HL-60/S4 treated with retinoic acid at 250 ng/mL for 4 days and 3 days (cell line): ENCODE measurements around the gene MTMR3.
"Not testable (repeated sequence)": the region's sequence is repeated elsewhere in the genome, so short reads cannot be mapped to it uniquely, and the experiment has no call there.

Experiments used
- in situ Hi-C: fragments of 300-500 bp; cut with MboI; formaldehyde crosslinking; loops from 2 replicates; pipeline ENCODE4 v1.7.0; 2022; ENCODE audit warnings: low sequenced_read_pairs

MTMR3 gene

DNA sequence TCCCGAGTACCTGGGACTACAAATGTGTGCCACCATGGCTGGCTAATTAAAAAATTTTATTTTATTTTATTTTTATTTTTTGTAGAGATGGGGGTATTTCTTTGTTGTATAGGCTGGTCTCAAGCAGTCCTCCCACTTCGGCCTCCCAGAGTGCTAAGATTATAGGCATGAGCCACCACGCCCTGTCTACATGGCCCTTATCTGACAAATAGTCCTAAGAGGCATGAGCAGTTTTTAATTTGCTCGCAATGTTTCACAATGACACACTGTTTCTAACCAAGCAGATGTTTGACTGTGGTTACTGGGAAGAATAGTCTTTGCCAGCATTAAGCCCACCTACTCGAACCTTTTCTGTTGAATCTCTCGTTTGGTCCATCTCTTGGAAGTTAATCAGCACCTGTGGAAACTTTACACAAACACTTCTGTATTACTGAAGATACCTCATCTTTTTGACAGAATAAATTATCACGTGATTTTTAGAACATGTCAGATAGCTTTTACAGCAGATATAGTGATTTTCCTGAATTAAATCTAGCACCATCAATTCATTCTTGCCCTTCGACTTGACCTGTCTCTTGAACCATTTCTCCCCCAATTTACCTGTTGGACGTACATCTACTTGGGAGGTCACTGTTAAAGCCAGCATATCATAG is 71.4 kb downstream of the MTMR3 start:
- in situ Hi-C loops = no loop called here

DNA sequence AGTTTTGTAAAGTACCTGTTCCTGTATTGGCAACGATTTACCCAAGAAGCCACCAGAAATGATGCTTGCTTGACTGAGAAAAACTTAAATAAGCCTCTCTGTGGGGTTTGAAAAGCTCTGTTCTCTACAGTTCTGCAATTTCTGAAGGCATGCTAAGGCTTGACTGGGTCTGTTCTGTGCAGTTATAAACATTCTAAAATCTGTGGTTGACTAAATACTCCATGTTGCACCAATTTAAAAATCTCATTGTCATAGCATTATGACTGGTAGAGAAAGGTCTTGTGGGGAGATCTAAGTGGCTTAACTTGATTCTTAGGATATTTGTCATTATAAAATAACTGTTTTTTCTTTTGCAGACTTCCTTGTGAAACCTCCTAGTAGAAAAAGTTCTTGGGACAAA is 73.7 kb downstream of the MTMR3 start:
- in situ Hi-C loops = no loop called here

DNA sequence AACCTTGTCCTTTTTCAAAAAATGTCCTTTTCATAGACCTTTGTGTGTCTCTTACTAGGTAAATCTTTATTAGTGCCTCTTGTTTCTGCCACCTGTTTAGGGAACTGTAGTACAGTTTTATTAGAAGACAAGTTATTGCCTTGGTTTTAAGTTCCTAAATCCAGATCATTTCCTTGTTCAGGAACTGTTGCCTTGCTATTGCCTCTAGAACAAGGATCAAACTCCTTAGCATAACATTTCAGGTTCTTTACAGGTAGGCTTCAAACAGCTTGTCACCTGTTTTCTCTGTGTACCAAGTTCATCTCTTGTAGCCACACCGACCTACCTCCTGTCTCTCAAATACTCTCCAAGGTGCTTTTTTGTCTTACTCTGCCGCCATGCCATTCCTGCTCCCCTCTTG is 75.2 kb downstream of the MTMR3 start:
- in situ Hi-C loops = no loop called here

GRCh38 chr22:29964776-29965175 is 81.8 kb downstream of the MTMR3 start:
- in situ Hi-C loops = no loop called here

- in situ Hi-C loops = no loop called here
These were observed 84.5 kb downstream of the MTMR3 start for GRCh38 chr22:29967461-29967860.

GRCh38 chr22:29971607-29972006 is 88.6 kb downstream of the MTMR3 start:
- in situ Hi-C loops = no loop called here

DNA sequence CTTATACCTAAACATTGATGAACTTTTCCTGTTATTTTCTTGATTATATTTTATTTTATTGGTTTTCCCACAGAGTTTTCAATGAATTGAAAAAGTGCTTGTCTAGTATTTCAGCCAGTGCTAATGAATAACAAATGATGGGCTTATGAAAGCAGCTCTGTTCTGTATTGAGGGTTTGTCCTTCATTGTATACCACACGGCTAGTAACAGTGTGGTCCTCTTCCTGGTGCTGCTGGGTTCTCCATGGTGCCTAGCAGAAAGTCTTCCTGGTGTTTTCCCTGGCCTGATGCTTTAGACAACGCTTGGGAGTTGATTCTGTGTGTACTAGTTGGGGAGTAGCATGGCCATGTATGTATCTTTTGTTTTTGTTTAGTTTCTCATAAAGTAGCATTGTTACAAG is 89.1 kb downstream of the MTMR3 start:
- in situ Hi-C loops = no loop called here

GRCh38 chr22:29973269-29973668 is 90.3 kb downstream of the MTMR3 start:
- in situ Hi-C loops = no loop called here

DNA sequence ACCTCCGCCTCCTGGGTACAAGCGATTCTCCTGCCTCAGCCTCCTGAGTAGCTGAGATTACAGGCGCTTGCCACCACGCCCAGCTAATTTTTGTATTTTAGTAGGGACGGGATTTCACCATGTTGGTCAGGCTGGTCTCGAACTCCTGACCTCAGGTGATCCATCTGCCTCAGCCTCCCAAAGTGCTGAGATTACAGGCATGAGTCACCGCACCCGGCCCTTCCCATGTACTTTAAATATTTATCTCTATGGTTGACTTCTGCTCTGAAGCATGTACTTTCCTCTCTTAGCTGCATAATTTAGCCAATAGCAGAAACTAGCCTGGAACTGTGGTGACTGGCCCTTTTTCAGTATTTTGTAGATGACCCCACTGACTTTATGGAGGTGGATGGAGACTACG is 90.7 kb downstream of the MTMR3 start:
- in situ Hi-C loops = not testable (repeated sequence)

DNA sequence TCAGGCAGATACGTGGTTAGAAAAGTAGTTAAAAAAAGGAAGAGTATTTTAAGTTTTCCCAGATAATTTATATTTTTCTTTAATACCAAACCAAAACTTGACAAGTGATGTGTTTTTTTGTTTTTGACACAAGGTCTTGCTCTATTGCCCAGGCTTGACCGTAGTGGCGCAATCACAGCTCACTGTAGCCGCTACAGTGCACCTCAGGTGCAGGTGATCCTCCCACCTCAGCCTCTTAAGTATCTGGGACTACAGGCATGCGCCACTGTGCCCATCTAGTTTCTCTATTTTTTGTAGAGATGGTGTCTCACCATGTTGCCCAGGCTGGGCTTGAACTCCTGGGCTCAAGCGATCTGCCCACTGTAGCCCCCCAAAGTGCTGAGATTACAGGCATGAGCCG is 92.5 kb downstream of the MTMR3 start:
- in situ Hi-C loops = no loop called here

DNA sequence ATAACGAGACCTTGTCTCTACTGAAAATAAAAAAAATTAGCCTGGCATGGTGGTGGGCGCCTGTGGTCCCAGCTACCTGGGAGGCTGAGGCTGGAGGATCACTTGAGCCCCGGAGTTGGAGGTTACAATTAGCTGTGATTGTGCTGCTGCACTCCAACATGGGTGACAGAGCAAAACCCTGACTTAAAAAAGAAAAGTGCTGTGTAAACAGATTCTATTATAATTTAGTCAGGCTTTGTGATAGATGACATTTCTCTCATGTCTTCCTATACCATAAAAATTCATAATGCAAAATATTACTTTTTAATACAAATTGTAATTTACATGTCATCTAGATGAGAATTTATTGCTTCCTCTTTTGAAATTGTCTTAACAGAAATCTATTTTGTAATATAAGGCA is 94.1 kb downstream of the MTMR3 start:
- in situ Hi-C loops = no loop called here

- in situ Hi-C loops = no loop called here
These were observed 96.9 kb downstream of the MTMR3 start for GRCh38 chr22:29979777-29980321.

DNA sequence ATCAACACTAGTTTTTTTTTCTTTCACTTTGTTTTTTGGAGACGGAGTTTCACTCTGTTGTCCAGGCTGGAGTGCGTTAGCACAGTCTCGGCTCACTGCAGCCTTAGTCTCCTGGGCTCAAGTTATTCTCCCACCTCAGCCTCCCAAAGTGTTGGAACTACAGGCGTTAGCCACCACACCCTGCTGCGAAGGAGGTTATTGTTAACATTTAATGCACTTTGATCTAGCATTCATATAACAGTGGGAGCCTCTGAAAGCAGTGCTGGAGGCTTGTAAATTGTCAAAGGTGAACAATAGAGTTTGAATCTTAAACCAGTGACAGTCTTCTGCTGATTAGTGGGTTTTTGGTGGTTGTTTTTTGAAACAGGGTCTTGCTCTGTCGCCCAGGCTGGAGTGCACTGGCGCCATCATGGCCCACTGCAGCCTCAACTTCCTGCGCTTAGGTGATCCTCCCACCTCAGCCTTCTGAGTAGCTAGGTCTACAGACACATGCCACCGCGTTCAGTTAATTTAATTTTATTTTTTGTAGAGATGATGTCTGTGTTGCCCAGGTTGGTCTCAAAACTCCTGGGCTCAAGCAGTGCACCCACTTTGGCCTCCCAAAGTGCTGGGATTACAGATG is 100.4 kb downstream of the MTMR3 start:
- in situ Hi-C loops = no loop called here

- in situ Hi-C loops = no loop called here
These were observed 102.9 kb downstream of the MTMR3 start for GRCh38 chr22:29985912-29986311.

GRCh38 chr22:29987137-29987536 is 104.2 kb downstream of the MTMR3 start:
- in situ Hi-C loops = no loop called here

DNA sequence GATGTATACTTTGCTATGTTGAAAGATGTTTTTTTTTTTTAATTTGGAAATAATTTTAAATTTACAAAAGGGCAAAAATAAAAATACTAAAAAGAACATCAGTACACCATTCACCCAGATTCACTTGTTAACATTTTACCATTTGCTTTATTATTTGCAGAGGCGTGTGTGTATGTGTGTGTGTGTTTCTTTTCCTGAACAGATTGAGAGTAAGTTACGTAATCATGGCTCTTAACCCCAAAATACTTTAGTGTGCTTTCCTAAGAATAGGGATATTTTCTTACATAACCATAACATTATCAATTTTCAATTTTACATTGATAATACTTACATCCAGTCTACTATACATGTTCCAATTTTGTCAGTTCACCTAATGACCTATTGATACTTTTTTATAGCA is 105.7 kb downstream of the MTMR3 start:
- in situ Hi-C loops = no loop called here

- in situ Hi-C loops = no loop called here
These were observed 106.5 kb downstream of the MTMR3 start for GRCh38 chr22:29989446-29989845.

DNA sequence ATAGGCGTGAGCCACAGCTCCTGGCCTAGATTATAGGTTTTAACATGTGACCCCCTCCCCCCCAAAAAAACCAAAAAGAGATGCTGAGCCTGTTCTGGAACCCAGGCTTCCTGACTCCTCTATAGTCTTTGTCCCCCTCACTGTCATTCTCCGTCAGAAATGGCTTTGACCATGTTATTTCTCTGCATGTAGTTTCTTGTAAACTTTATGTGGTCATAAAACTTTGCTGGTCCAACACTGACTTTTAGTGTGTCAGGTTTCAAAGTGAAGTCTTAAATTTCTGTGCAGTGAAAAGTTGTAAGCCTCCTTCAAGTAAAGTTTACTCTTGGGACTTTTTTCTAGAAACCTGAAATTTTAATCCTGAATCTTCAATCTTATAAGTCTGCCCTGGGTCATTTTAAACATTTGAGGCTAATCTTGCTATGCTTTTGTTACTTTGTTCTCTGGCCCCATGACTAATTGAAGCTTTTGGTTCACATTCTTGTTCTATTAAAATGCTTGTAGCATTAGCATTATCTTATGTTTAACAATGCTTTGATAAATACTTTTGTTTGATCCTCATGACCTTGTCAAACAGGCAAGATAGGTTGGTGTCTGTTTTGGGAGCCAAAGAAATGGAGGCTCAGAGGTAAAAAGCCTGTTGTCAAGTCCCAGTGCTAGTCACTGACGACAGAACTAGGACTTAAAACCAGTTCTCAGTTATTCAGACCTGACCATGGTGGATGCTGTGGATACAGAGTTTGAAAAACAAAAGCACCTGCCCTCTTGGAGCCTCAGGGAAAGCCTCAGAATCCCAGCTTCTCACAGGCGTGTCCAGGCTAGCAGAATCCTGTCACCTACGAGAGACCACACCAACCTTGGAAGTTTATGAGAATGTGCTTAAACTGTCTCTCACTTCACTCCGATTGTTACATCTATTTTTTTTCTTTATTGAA is 109.6 kb downstream of the MTMR3 start:
- in situ Hi-C loops = no loop called here

DNA sequence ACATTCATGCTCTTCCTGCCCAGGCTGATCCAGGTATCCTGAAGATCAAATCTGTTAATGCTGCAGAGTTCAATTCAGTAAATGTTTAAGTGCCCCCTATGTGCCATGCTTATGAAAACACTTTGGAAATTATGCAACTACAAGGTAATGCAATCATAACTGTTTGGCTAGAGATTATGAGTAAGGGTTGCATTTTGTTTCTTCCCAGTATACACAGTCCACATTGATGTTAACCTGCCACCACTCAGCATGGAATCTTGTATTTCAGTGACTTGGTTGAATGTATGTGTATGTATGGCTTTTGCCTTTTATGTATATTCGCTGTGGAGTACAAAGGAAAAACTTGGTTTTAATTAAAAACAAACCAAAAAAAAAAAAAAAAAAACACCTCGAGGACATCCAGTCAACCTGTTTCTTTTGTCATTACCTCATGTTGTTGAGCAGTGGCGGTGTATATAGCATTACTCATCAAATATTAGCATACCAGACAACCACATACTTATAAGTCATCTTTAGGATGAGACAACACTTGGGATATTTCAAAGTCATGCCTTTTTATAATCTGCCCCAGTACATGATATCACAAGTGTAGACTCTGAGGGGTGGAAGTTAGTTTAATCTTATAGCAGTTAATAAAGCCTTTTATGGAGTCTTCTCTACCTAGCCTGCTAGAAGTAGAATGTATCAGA is 111.2 kb downstream of the MTMR3 start:
- in situ Hi-C loops = no loop called here

DNA sequence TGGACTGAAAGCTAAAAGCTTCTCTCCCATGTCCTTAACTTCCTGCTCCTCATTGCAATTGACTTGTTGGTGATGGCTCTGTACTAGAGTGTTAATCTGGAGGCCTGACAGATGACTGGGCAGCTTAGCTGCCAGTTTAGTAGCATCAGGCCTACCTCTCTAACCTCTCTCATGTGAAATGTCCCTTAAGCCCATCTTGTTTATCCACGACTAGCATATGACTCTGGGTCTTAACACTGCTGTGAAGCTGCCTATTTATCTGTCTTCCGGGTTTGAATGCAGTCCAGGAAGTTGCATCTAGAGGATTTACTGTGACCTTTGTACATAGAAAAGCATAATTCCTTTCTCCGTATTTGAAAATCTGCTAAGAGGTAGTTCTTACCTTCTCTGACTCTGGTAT is 112.0 kb downstream of the MTMR3 start:
- in situ Hi-C loops = no loop called here

DNA sequence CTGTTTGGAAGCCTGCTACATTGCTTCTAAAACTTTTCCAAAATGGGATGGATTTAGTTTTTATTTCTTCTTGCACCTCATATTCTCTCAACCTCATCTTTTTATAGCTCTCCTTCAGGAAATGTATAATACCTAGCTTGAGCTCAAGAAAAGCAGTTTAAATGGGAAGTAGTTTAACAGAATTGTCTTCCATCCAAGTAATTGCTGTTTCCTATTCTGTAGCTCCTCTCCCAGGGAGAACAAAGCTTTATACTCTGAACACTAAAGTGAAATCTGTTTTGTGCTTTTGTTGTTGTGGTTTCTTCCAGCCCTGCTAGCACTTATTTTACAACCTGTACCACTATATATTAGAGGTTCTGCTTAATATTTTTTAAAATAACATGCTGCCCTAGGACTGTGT is 114.1 kb downstream of the MTMR3 start:
- in situ Hi-C loops = no loop called here
